Colonic mucosa (tissue), 4 donors: ENCODE measurements around the gene TSPAN9. TPM values are rescaled to one million over a fixed set of nuclear protein-coding genes. Genes with fewer than 3 reads are reported as not detected.

ENCODE experiments used
- DNase-seq: peaks from one replicate; pipeline ENCODE4 v3.0.0-alpha.2; 2020
- H3K27ac ChIP-seq: fragments of 200-600 bp; one replicate; pipeline ENCODE4 v1.8.0; 2021
- H3K27me3 ChIP-seq: fragments of 200-600 bp; one replicate; pipeline ENCODE4 v1.8.0; 2021
- H3K36me3 ChIP-seq: fragments of 200-600 bp; one replicate; pipeline ENCODE4 v1.8.0; 2021
- H3K4me1 ChIP-seq: fragments of 200-600 bp; one replicate; pipeline ENCODE4 v1.8.0; 2021; ENCODE audit warnings: mild to moderate bottlenecking
- H3K4me3 ChIP-seq: fragments of 200-600 bp; one replicate; pipeline ENCODE4 v1.8.0; 2021
- H3K9ac ChIP-seq, 2 donors: one replicate each; pipeline ENCODE4 v1.7.0; 2013; ENCODE audit warnings: control low read depth in 2 of 2, low read depth in 2 of 2, low read length in 2 of 2
- H3K9me3 ChIP-seq: fragments of 200-600 bp; one replicate; pipeline ENCODE4 v1.8.0; 2021
- intact Hi-C: fragments of 100-400 bp; cut with DNase I; formaldehyde crosslinking; loops from one replicate; pipeline ENCODE4 v1.14.1; 2022
- total RNA-seq, 2 donors: library from RNA; stranded (reverse); fragmentation: NEBNext Ultra II Directional in 1 of 2; extraction: Animal tissue kit (Norgen Biotek cat#: 25700) in 1 of 2; gene quantifications; one replicate each; pipeline ENCODE4 v1.2.1, GENCODE V29; 2021
- TF ChIP-seq, protein P1 (sequence below): fragments of 200-600 bp; IDR thresholded peaks from one replicate; pipeline ENCODE4 v1.8.0; 2022; ENCODE audit warnings: antibody characterized with exemption, mild to moderate bottlenecking
- donor health status: healthy.
- donor health status: DM: no; HTN: no; CAD: no.
- donor health status: DM: no; HTN: no; CAD: no.

TSPAN9 gene
- total RNA-seq, 2 donors from 2014 or later, result 4.7 to 9.9 TPM

DNA sequence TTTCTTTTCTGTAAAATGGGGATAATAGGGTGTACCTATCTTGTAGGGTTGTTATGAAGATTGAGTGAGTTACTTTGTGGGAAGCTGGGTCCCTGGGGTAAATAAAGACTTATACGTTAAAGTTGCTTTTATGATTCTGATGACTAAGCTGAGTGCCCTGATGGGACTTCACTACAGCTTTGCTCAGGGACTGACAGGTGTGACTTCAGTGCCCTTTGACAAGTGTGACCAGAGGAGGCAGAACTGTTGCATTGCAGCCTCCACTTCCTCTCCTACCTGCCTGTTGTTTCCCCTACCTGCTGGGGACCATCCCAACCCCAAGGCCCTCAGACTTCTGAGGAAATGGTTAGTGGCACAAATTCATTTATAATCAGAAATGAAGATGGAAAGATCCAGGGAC lies 119.3 kb downstream of the TSPAN9 start:
- intact Hi-C loops, result no loop called here
- Histone ChIP-seq H3K27me3 (peaks cover 17% of the 10 kb centered on the region), H3K36me3 (no peaks in the 10 kb centered on the region), H3K27ac (no peak overlapping the region), H3K4me3 (no peak overlapping the region), H3K9me3 (no peaks in the 10 kb centered on the region), H3K9ac (no peak overlapping the region), H3K4me1 (peaks cover 3% of the 10 kb centered on the region)
- TF ChIP-seq, protein P1, sequence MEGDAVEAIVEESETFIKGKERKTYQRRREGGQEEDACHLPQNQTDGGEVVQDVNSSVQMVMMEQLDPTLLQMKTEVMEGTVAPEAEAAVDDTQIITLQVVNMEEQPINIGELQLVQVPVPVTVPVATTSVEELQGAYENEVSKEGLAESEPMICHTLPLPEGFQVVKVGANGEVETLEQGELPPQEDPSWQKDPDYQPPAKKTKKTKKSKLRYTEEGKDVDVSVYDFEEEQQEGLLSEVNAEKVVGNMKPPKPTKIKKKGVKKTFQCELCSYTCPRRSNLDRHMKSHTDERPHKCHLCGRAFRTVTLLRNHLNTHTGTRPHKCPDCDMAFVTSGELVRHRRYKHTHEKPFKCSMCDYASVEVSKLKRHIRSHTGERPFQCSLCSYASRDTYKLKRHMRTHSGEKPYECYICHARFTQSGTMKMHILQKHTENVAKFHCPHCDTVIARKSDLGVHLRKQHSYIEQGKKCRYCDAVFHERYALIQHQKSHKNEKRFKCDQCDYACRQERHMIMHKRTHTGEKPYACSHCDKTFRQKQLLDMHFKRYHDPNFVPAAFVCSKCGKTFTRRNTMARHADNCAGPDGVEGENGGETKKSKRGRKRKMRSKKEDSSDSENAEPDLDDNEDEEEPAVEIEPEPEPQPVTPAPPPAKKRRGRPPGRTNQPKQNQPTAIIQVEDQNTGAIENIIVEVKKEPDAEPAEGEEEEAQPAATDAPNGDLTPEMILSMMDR, result no peak
- no peak for DNase-seq

DNA sequence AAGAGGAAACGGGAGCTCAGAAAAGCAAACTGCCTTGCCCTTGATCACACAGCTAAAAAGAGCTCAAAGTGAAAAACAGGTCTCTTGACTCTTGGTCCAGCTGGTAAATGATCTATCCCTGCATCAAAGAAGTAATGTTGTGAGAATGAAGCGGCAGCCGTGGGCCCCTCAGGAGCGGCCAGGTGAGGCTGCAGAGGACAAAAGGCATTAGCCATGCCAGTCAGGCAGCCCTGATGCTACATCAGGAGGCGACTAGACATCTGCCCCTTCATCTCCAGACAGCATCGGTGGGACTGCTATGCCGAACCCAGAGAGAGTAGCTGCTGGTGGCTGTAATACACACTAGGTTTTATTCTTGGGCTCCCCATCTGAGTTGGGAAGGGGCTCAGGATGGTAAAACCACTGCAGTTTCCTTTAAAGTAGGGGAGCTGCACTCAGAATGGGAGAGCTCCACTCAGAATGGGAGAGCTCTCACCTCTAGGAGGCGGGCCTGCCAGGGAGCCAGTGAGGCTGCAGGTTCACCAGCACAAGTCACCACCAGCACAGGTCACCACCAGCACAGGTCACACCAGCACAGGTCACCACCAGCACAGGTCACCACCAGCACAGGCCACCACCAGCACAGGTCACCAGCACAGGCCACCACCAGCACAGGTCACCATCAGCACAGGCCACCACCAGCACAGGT lies 120.1 kb downstream of the TSPAN9 start:
- peaks cover 3% of the 10 kb centered on the region for H3K4me1 ChIP-seq
- H3K36me3 ChIP-seq, result no peaks in the 10 kb centered on the region
- peaks cover 23% of the 10 kb centered on the region for H3K27me3 ChIP-seq
- H3K27ac ChIP-seq, result no peak overlapping the region
- no peak for DNase-seq
- no peak overlapping the region for H3K9ac ChIP-seq
- no peak overlapping the region for H3K4me3 ChIP-seq
- intact Hi-C loops, result no loop called here
- no peaks in the 10 kb centered on the region for H3K9me3 ChIP-seq
- TF ChIP-seq, protein P1, result no peak

DNA sequence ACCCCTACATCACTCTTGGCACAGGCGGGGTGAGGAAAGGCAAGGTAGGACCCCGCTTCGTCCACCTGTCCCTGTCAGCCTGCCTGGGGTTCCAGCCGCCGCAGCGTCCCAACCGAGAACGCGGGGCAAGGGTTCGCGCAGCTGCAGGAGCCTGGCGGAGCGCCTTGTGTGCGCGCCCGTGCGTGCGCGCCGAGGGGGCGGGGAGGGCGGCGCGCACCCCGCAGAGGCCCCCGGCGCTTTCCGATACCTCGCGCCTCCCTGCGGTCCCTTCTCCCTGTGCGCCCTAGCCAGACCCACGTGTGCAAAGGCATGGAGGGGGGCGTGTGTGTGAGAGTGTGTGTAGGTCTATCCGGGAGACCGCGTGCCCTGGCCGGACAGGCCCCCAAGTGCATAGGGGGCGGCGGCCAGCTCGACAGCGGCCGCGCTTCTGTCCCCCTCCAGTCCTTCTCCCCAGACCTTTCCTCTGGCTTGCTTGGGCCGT lies 122.4 kb downstream of the TSPAN9 start:
- TF ChIP-seq, protein P1, result no peak
- intact Hi-C loops, result loop anchor here (5.0 to 10.0 kb wide), 2 partner anchors 65 to 127 kb away; no protein-coding TSS in a partner anchor
- Histone ChIP-seq H3K4me3 (peak overlapping the region; percentile 35), H3K27me3 (peaks cover 24% of the 10 kb centered on the region), H3K9me3 (no peaks in the 10 kb centered on the region), H3K9ac (no peak overlapping the region), H3K27ac (no peak overlapping the region), H3K36me3 (no peaks in the 10 kb centered on the region), H3K4me1 (peaks cover 3% of the 10 kb centered on the region)
- no peak for DNase-seq

DNA sequence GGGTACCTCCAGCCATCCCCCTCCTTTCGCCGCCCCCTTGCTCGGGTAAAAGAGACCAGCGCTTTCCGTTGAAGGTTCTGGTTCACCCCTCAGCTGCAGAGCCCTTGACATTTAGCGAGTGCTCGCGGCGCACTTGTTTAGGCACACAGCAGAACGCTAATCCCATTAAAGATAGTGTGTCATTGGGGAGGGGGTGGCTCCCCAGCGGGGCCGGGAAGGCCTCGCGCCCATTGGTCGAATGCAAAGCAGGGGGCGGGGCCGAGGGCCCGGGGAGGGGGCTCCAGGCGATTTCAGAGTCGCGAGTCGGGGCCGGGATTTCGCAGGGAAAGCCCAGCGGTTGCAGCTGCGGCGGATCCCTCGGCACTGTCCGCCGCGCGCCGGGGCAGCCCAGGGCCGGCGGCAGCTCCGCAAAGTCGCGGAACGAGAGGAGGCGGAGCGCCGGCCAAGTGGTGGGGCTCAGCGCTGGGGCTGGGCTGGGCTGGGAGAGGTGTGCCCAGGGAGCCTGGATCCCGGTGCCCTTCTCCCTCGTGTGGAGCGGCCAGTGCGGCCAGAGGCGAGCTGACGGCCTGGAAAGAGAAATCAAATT lies 122.9 kb downstream of the TSPAN9 start:
- Histone ChIP-seq H3K36me3 (no peaks in the 10 kb centered on the region), H3K9me3 (no peaks in the 10 kb centered on the region), H3K4me1 (peaks cover 3% of the 10 kb centered on the region), H3K27ac (no peak overlapping the region), H3K27me3 (peaks cover 24% of the 10 kb centered on the region), H3K9ac (peak overlapping the region in 1 of 2 donors; percentile 24), H3K4me3 (peak overlapping the region; percentile 35)
- TF ChIP-seq, protein P1, result no peak
- peak; percentile 22 for DNase-seq
- intact Hi-C loops, result loop anchor here (5.0 to 10.0 kb wide), 2 partner anchors 65 to 128 kb away; no protein-coding TSS in a partner anchor

DNA sequence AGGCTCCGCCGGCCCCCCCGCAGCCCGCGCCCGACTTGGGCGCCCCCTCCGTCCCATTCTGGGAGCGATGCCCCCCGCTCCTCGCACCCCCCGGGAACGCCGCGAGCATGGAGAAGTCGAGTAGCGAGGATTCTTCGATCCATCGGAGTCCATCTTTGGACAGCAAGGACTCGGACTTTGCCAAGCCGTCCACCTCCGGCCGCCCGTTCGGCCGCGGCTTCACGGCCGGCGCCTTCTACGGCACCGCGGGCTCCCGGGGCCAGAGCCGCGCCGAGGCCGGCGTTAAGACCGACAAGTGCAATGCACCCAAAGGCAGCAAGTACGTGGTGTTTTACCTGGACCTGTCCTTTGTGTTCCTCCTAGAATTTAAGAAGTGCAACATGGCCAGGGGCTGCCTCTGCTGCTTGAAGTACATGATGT lies 123.6 kb downstream of the TSPAN9 start:
- Histone ChIP-seq H3K4me1 (peaks cover 3% of the 10 kb centered on the region), H3K27me3 (peaks cover 24% of the 10 kb centered on the region), H3K9ac (no peak overlapping the region), H3K27ac (no peak overlapping the region), H3K4me3 (peak overlapping the region; percentile 35), H3K36me3 (no peaks in the 10 kb centered on the region), H3K9me3 (no peaks in the 10 kb centered on the region)
- intact Hi-C loops, result loop anchor here (5.0 to 10.0 kb wide), 2 partner anchors 66 to 129 kb away; no protein-coding TSS in a partner anchor
- DNase-seq, result no peak
- TF ChIP-seq, protein P1, result no peak
